ENCODE results near the gene HSPB9.

DNA sequence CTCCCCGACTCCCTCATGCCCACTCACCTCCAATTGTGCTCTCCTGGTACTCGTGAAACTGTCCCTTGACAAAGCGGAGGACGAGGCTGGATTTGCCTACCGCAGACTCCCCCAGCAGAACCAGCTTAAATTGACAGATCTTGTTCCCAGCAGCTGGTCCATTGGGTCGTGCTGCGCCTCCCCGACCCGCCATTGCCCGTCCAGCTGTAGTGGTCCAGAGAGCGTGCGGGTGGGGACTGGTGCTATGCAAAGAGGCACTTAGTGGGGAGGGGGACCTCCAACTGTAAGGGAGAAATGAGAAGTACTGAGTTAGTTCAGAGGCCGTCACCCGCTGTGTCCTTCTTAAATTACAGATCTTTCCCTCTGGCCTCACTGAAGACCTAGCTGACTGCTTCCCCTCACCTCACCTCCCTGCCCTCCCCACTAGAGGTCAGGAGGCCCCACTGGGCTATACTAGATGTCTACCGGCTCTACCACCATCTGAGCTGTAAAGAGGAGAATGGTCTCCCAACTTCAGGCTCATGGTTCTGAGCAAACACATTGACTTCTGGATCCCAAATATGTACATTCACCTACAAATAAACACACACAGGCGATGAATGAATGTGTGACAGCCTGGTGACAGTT, 7.8 kb downstream of the HSPB9 start:
- TF ChIP-seq, protein P1, sequence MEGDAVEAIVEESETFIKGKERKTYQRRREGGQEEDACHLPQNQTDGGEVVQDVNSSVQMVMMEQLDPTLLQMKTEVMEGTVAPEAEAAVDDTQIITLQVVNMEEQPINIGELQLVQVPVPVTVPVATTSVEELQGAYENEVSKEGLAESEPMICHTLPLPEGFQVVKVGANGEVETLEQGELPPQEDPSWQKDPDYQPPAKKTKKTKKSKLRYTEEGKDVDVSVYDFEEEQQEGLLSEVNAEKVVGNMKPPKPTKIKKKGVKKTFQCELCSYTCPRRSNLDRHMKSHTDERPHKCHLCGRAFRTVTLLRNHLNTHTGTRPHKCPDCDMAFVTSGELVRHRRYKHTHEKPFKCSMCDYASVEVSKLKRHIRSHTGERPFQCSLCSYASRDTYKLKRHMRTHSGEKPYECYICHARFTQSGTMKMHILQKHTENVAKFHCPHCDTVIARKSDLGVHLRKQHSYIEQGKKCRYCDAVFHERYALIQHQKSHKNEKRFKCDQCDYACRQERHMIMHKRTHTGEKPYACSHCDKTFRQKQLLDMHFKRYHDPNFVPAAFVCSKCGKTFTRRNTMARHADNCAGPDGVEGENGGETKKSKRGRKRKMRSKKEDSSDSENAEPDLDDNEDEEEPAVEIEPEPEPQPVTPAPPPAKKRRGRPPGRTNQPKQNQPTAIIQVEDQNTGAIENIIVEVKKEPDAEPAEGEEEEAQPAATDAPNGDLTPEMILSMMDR (conservative IDR thresholded peaks at IDR 0.05 in 1 of 2, IDR thresholded peaks at IDR 0.05 in 1 of 2; ENCODE audit: extremely low read depth in 1 of 2, insufficient read depth in 1 of 2, low read depth in 1 of 2, low read length in 2 of 2): no peak
- no peak for TF ChIP-seq EZH2 (IDR thresholded peaks at IDR 0.05; ENCODE audit: borderline replicate concordance, low read length)

Measured in mammary epithelial cell (primary cell).